Measurements from ENCODE around the gene CD300A. TPM values are rescaled to one million over a fixed set of nuclear protein-coding genes. Genes with fewer than 3 reads are reported as not detected.

The CD300A gene
- total RNA-seq, 1 donor from 2014 or later: not detected

GRCh38 chr17:74430706-74431567 lies 35.5 kb upstream of the CD300A start:
- no peaks in the 10 kb centered on the region for H3K27me3 Mint-ChIP-seq (ENCODE audit: unreplicated experiment)
- TF ChIP-seq, protein P1, sequence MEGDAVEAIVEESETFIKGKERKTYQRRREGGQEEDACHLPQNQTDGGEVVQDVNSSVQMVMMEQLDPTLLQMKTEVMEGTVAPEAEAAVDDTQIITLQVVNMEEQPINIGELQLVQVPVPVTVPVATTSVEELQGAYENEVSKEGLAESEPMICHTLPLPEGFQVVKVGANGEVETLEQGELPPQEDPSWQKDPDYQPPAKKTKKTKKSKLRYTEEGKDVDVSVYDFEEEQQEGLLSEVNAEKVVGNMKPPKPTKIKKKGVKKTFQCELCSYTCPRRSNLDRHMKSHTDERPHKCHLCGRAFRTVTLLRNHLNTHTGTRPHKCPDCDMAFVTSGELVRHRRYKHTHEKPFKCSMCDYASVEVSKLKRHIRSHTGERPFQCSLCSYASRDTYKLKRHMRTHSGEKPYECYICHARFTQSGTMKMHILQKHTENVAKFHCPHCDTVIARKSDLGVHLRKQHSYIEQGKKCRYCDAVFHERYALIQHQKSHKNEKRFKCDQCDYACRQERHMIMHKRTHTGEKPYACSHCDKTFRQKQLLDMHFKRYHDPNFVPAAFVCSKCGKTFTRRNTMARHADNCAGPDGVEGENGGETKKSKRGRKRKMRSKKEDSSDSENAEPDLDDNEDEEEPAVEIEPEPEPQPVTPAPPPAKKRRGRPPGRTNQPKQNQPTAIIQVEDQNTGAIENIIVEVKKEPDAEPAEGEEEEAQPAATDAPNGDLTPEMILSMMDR (IDR thresholded peaks at IDR 0.05): no peak
- peaks cover 46% of the 10 kb centered on the region for H3K4me1 Mint-ChIP-seq (ENCODE audit: unreplicated experiment)
- no peaks in the 10 kb centered on the region for H3K36me3 Mint-ChIP-seq (ENCODE audit: unreplicated experiment)
- H3K9me3 Mint-ChIP-seq (ENCODE audit: unreplicated experiment): no peaks in the 10 kb centered on the region
- peak overlapping the region; percentile 89 for H3K27ac Mint-ChIP-seq (ENCODE audit: unreplicated experiment)
- peak; percentile 89 for DNase-seq (ENCODE audit: extremely low spot score, unreplicated experiment)
- peak overlapping the region; percentile 79 for H3K4me3 Mint-ChIP-seq (ENCODE audit: unreplicated experiment)

GRCh38 chr17:74431568-74432423 lies 34.6 kb upstream of the CD300A start, which contains the start of gene GPRC5C:
Gene GPRC5C, plus strand, starts transcription at chr17:74432088. Its CDS starts 7,689 bp downstream, at chr17:74439777.
- peak within 1 kb of the TSS; percentile 79 for H3K4me3 Mint-ChIP-seq (ENCODE audit: unreplicated experiment)
- H3K9me3 Mint-ChIP-seq (ENCODE audit: unreplicated experiment): no peaks in the 10 kb centered on the region
- TF ChIP-seq, protein P1 (IDR thresholded peaks at IDR 0.05): no peak
- no peaks in the 10 kb centered on the region for H3K36me3 Mint-ChIP-seq (ENCODE audit: unreplicated experiment)
- DNase-seq (ENCODE audit: extremely low spot score, unreplicated experiment): no peak
- peak within 1 kb of the TSS; percentile 89 for H3K27ac Mint-ChIP-seq (ENCODE audit: unreplicated experiment)
- no peaks in the 10 kb centered on the region for H3K27me3 Mint-ChIP-seq (ENCODE audit: unreplicated experiment)
- peaks cover 48% of the 10 kb centered on the region for H3K4me1 Mint-ChIP-seq (ENCODE audit: unreplicated experiment)

DNA sequence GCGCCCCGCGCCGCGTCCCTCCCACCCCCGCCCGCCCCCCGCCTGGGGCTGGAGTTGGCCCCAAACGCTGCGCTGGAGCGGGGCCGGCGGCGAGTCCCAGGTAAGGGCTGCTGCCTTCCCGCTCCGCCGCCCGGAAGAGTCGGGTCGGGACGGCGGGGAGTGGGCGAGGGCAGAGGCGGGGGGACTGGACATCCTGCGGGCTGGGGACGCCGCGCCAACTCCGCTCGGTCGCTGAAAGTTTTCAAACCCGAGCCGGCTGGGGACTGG lies 34.1 kb upstream of the CD300A start:
- Mint-ChIP-seq H3K4me3 (ENCODE audit: unreplicated experiment) (peak overlapping the region; percentile 76), H3K9me3 (ENCODE audit: unreplicated experiment) (no peaks in the 10 kb centered on the region), H3K4me1 (ENCODE audit: unreplicated experiment) (peaks cover 48% of the 10 kb centered on the region), H3K36me3 (ENCODE audit: unreplicated experiment) (no peaks in the 10 kb centered on the region), H3K27ac (ENCODE audit: unreplicated experiment) (no peak overlapping the region), H3K27me3 (ENCODE audit: unreplicated experiment) (no peaks in the 10 kb centered on the region)
- TF ChIP-seq, protein P1 (IDR thresholded peaks at IDR 0.05): no peak
- no peak for DNase-seq (ENCODE audit: extremely low spot score, unreplicated experiment)

DNA sequence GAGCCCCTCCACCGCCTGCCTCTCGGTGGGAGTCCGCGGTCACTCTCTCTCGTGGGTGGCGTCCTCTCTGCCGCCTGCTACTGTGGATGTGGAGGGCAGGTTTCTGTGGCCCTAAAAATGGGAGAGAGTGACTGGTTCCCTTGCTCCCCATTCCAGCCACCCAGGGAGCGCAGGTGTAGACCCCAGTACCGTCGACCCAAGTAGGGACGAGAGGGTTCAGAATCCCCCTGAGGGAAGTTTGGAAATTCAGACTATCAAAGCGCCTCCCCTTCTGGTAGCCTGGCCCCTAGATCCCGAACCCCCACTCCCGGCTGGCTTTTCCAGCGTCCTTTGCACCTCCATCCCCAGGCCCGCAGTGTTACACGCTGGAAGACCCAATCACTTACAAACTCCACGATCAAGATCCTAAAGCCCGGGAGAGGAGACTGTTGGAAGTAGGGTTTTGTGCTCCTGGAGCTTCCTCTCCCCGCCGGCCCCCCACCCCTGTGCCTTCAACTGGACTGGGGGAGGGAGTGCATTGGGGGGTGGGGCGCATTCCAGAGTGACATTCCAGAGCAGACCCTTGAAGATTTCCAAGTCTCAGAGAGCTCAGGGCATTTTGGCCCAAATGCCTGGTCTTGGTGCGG lies 33.6 kb upstream of the CD300A start:
- Mint-ChIP-seq H3K4me1 (ENCODE audit: unreplicated experiment) (peaks cover 48% of the 10 kb centered on the region), H3K27me3 (ENCODE audit: unreplicated experiment) (no peaks in the 10 kb centered on the region), H3K9me3 (ENCODE audit: unreplicated experiment) (no peaks in the 10 kb centered on the region), H3K27ac (ENCODE audit: unreplicated experiment) (peak overlapping the region; percentile 54), H3K36me3 (ENCODE audit: unreplicated experiment) (peaks cover 1% of the 10 kb centered on the region), H3K4me3 (ENCODE audit: unreplicated experiment) (peak overlapping the region; percentile 76)
- TF ChIP-seq, protein P1 (IDR thresholded peaks at IDR 0.05): no peak
- no peak for DNase-seq (ENCODE audit: extremely low spot score, unreplicated experiment)

Measured in osteocyte (in vitro differentiated cells).